Measurements from ENCODE around the gene CIAO2A. TPM values are rescaled to one million over a fixed set of nuclear protein-coding genes. Genes with fewer than 3 reads are reported as not detected.

CIAO2A gene, protein sequence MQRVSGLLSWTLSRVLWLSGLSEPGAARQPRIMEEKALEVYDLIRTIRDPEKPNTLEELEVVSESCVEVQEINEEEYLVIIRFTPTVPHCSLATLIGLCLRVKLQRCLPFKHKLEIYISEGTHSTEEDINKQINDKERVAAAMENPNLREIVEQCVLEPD
- 50.7 and 69.4 TPM in 2 replicates for total RNA-seq

GRCh38 chr15:64093627-64094417 lies at the start of gene CIAO2A:
Gene CIAO2A (minus strand): TSS chr15:64093838. CDS start chr15:64093768, 70 bp downstream.

DNA sequence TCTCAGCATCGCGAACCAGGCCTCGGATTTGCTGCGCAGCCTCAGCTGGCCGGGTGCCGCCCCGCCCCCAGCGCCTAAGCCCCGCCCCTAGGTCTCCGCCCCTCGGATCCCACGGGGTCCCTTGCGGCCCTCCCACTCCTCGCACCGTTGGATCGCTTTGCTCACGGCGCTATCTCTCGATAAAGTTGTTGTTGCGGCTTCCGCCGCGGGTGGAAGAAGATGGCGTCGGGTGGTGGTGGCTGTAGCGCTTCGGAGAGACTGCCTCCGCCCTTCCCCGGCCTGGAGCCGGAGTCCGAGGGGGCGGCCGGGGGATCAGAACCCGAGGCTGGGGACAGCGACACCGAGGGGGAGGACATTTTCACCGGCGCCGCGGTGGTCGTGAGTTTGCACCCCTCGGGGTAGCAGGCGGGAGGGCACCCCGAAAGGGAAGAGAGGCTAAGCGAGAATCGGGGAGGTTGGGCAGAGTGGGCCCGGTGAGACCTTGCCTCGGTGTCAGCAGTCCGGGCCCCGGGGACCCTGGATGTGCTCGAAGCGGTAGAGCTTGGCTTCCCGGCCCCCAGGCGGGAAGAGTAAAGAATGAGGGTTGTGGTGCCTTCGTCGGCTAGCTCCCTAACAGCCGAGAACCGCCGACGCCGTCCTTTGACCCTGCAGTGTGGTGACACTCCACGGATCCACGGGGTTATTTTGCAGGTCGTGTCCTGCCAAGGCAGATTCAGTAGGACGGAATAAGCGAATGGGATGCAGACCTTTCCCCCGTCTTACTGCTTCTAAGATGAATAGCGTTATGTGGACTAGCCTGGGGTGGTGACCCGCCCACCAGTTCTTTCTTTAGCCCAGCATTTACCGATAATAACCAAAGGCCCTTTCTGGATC lies 2.4 kb upstream of the CIAO2A start, which contains the start of gene SNX1:
Gene SNX1, plus strand, starts transcription at position 188 of the 873 bp plus-strand sequence. Its CDS starts 32 bp downstream, at position 220.

DNA sequence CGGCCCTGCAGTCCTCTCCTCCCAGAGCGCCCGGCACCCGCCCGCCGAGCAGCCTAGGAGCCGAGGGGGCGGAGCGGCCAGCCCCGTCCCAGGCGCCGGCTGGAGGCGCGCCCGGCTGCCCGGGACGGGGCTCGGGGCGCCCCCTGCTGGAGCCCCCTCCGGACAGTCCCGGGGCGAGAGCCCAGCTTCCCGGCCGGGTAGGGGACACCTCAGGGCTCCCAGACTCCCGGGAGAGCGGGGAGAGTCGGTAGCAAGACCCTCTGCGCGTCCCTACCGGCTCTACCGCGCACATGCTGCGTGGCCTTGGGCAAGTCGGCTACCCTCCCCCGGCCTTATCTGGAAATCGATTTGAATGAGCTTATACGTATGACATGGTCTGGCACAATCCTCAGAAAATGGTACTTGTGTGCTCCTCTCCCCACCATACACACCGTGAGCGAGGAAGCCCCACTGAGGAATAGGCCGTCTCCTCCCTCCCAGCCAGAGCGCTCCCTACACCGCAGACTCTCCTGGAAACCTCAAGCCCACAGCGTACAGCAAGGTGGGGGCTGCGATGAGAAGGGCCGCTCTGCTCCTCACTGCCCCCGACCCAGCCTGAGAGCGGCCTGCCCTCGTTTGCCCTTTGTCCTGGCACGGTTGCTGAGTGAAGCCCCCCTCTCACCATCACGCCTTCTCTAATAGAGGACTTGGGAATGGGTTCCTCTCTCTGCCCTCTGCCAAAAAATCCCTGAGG lies 47.1 kb downstream of the CIAO2A start, which contains the start of gene DAPK2:
Gene DAPK2, minus strand, starts transcription at position 65 of the 733 bp plus-strand sequence. CDS start 6,224 bp downstream, outside the sequence.

Other genes starting within 250 kb of the CIAO2A start
- 0.38 and 3.9 TPM in 2 replicates for gene DAPK2, start 47.4 kb downstream of the CIAO2A start, total RNA-seq
- 33.3 and 54.3 TPM in 2 replicates for gene SNX1, start 2.1 kb upstream of the CIAO2A start, total RNA-seq
- gene SNX22, start 57.9 kb upstream of the CIAO2A start, total RNA-seq, result 0.19 and 0.28 TPM in 2 replicates
- gene PPIB, start 69.2 kb upstream of the CIAO2A start, total RNA-seq, result 1,403 and 1,545 TPM in 2 replicates

All from regular cardiac myocyte (primary cell).